Measurements from ENCODE around the gene EPAS1. TPM values are rescaled to one million over a fixed set of nuclear protein-coding genes. Genes with fewer than 3 reads are reported as not detected.

The EPAS1 gene
- total RNA-seq, 1 experiment from 2014 or later = 146 TPM

GRCh38 chr2:46369783-46370182, 72.6 kb downstream of the EPAS1 start:
- Mint-ChIP-seq H3K27me3 (ENCODE audit: insufficient read depth, unreplicated experiment) (no peaks in the 10 kb centered on the region), H3K4me3 (ENCODE audit: unreplicated experiment) (no peak overlapping the region), H3K27ac (ENCODE audit: low read depth, unreplicated experiment) (no peak overlapping the region), H3K4me1 (ENCODE audit: insufficient read depth, unreplicated experiment) (no peaks in the 10 kb centered on the region), H3K36me3 (ENCODE audit: insufficient read depth, unreplicated experiment) (peaks cover 81% of the 10 kb centered on the region), H3K9me3 (ENCODE audit: unreplicated experiment) (no peaks in the 10 kb centered on the region)
- CTCF ChIA-PET = interaction anchor here (0.6 to 3.5 kb wide), 5 partner anchors 290 to 759 kb away, joined by 3 to 15 read pairs (median 3); no protein-coding TSS in a partner anchor
- no peak for TF ChIP-seq CTCF (IDR thresholded peaks at IDR 0.05; ENCODE audit: unreplicated experiment)
- BruUV-seq (replicated peaks) = no TSS peak
- no peak for DNase-seq (ENCODE audit: unreplicated experiment)
- POLR2A ChIA-PET = interaction anchor here (1.2 kb wide), 1 partner anchor 72 kb away, joined by 4 read pairs; no protein-coding TSS in a partner anchor
- intact Hi-C loops (cut with micrococcal nuclease) = loop anchor here (5.0 kb wide), 1 partner anchor 292 kb away; no protein-coding TSS in a partner anchor

- BruUV-seq (replicated peaks) = no TSS peak
- ChIA-PET POLR2A (interaction anchor here (1.2 kb wide), 1 partner anchor 14 kb away, joined by 6 read pairs; no protein-coding TSS in a partner anchor), CTCF (interaction anchor here (0.6 to 1.6 kb wide), 3 partner anchors 20 to 378 kb away, joined by 3 to 5 read pairs (median 3); no protein-coding TSS in a partner anchor)
- DNase-seq (ENCODE audit: unreplicated experiment) = no peak
- Mint-ChIP-seq H3K27ac (ENCODE audit: low read depth, unreplicated experiment) (no peak overlapping the region), H3K4me1 (ENCODE audit: insufficient read depth, unreplicated experiment) (no peaks in the 10 kb centered on the region), H3K9me3 (ENCODE audit: unreplicated experiment) (no peaks in the 10 kb centered on the region), H3K27me3 (ENCODE audit: insufficient read depth, unreplicated experiment) (no peaks in the 10 kb centered on the region), H3K36me3 (ENCODE audit: insufficient read depth, unreplicated experiment) (peaks cover 81% of the 10 kb centered on the region), H3K4me3 (ENCODE audit: unreplicated experiment) (no peak overlapping the region)
- no peak for TF ChIP-seq CTCF (IDR thresholded peaks at IDR 0.05; ENCODE audit: unreplicated experiment)
- intact Hi-C loops (cut with micrococcal nuclease) = no loop called here
These were observed 74.6 kb downstream of the EPAS1 start for GRCh38 chr2:46371854-46372253.

- Mint-ChIP-seq H3K27ac (ENCODE audit: low read depth, unreplicated experiment) (no peak overlapping the region), H3K36me3 (ENCODE audit: insufficient read depth, unreplicated experiment) (peaks cover 83% of the 10 kb centered on the region), H3K9me3 (ENCODE audit: unreplicated experiment) (no peaks in the 10 kb centered on the region), H3K4me3 (ENCODE audit: unreplicated experiment) (no peak overlapping the region), H3K27me3 (ENCODE audit: insufficient read depth, unreplicated experiment) (no peaks in the 10 kb centered on the region), H3K4me1 (ENCODE audit: insufficient read depth, unreplicated experiment) (no peaks in the 10 kb centered on the region)
- no TSS peak for BruUV-seq (replicated peaks)
- DNase-seq (ENCODE audit: unreplicated experiment) = no peak
- ChIA-PET POLR2A (interaction anchor here (1.2 kb wide), 1 partner anchor 13 kb away, joined by 6 read pairs; no protein-coding TSS in a partner anchor), CTCF (interaction anchor here (0.6 to 2.6 kb wide), 8 partner anchors 10 to 598 kb away, joined by 3 to 7 read pairs (median 3); no protein-coding TSS in a partner anchor)
- no peak for TF ChIP-seq CTCF (IDR thresholded peaks at IDR 0.05; ENCODE audit: unreplicated experiment)
- intact Hi-C loops (cut with micrococcal nuclease) = no loop called here
These were observed 75.3 kb downstream of the EPAS1 start for GRCh38 chr2:46372475-46372874.

- no peak for TF ChIP-seq CTCF (IDR thresholded peaks at IDR 0.05; ENCODE audit: unreplicated experiment)
- no peak overlapping the region for H3K27ac Mint-ChIP-seq (ENCODE audit: low read depth, unreplicated experiment)
- intact Hi-C loops (cut with micrococcal nuclease) = no loop called here
- H3K9me3 Mint-ChIP-seq (ENCODE audit: unreplicated experiment) = no peaks in the 10 kb centered on the region
- H3K4me3 Mint-ChIP-seq (ENCODE audit: unreplicated experiment) = no peak overlapping the region
- H3K36me3 Mint-ChIP-seq (ENCODE audit: insufficient read depth, unreplicated experiment) = peaks cover 83% of the 10 kb centered on the region
- H3K27me3 Mint-ChIP-seq (ENCODE audit: insufficient read depth, unreplicated experiment) = no peaks in the 10 kb centered on the region
- ChIA-PET POLR2A (no interaction called here), CTCF (interaction anchor here (0.6 to 2.6 kb wide), 5 partner anchors 10 to 728 kb away, joined by 3 to 7 read pairs (median 3); no protein-coding TSS in a partner anchor)
- DNase-seq (ENCODE audit: unreplicated experiment) = no peak
- BruUV-seq (replicated peaks) = no TSS peak
- no peaks in the 10 kb centered on the region for H3K4me1 Mint-ChIP-seq (ENCODE audit: insufficient read depth, unreplicated experiment)
These were observed 76.0 kb downstream of the EPAS1 start for GRCh38 chr2:46373238-46373637.
